ENCODE results near the gene KLHL36. TPM values are rescaled to one million over a fixed set of nuclear protein-coding genes. Genes with fewer than 3 reads are reported as not detected.

The KLHL36 gene
- total RNA-seq, 2 donors from 2014 or later, result 44.2 to 59.2 TPM

- H3K36me3 ChIP-seq (ENCODE audit: control insufficient read depth, insufficient read depth, low read length), result peaks cover 36% of the 10 kb centered on the region
Observed at GRCh38 chr16:84665843-84666242, 17.5 kb downstream of the KLHL36 start.

GRCh38 chr16:84667600-84668309 is 19.4 kb downstream of the KLHL36 start:
- Mint-ChIP-seq H3K27me3 (ENCODE audit: insufficient read depth) (no peaks in the 10 kb centered on the region), H3K27ac (no peak overlapping the region), H3K9me3 (no peaks in the 10 kb centered on the region), H3K4me1 (peaks cover 19% of the 10 kb centered on the region), H3K4me3 (no peak overlapping the region), H3K36me3 (ENCODE audit: low read depth) (peaks cover 18% of the 10 kb centered on the region)
- WGBS, 2 experiments (ENCODE audit: insufficient coverage in 1 of 2, insufficient read length in 1 of 2), result 88% methylated on average over 14 to 16 of the region's 16 CpGs
- no peaks in the 10 kb centered on the region for H3K27me3 ChIP-seq (ENCODE audit: control insufficient read depth, insufficient read depth, low read length, poor library complexity, severe bottlenecking)
- H3K9me3 ChIP-seq (ENCODE audit: control insufficient read depth, low read length), result no peaks in the 10 kb centered on the region
- peaks cover 22% of the 10 kb centered on the region for H3K36me3 ChIP-seq (ENCODE audit: control insufficient read depth, insufficient read depth, low read length)
- no peaks in the 10 kb centered on the region for H3K4me1 ChIP-seq (ENCODE audit: control insufficient read depth, insufficient read depth, low read length)
- H3K27ac ChIP-seq (ENCODE audit: low read depth, low read length), result no peak overlapping the region
- TF ChIP-seq CTCF (conservative IDR thresholded peaks at IDR 0.05), result no peak
- DNase-seq, result peak; percentile 64
- no peak overlapping the region for H3K9ac ChIP-seq (ENCODE audit: extremely low read depth, low read length, poor library complexity, severe bottlenecking)
- H3K4me3 ChIP-seq (ENCODE audit: low read length), result no peak overlapping the region

More at GRCh38 chr16:84665843-84666242, 17.5 kb downstream of the KLHL36 start:
- Mint-ChIP-seq H3K4me3 (no peak overlapping the region), H3K27me3 (ENCODE audit: insufficient read depth) (no peaks in the 10 kb centered on the region), H3K36me3 (ENCODE audit: low read depth) (peaks cover 36% of the 10 kb centered on the region), H3K4me1 (peaks cover 19% of the 10 kb centered on the region), H3K27ac (no peak overlapping the region), H3K9me3 (no peaks in the 10 kb centered on the region)
- Histone ChIP-seq H3K9ac (ENCODE audit: extremely low read depth, low read length, poor library complexity, severe bottlenecking) (no peak overlapping the region), H3K4me3 (ENCODE audit: low read length) (no peak overlapping the region), H3K27ac (ENCODE audit: low read depth, low read length) (no peak overlapping the region), H3K9me3 (ENCODE audit: control insufficient read depth, low read length) (no peaks in the 10 kb centered on the region), H3K27me3 (ENCODE audit: control insufficient read depth, insufficient read depth, low read length, poor library complexity, severe bottlenecking) (no peaks in the 10 kb centered on the region), H3K4me1 (ENCODE audit: control insufficient read depth, insufficient read depth, low read length) (no peaks in the 10 kb centered on the region)
- DNase-seq, result no peak
- WGBS, 2 experiments (ENCODE audit: insufficient coverage in 1 of 2, insufficient read length in 1 of 2), result 93 to 100% methylated on average over 5 to 7 of the region's 7 CpGs
- no peak for TF ChIP-seq CTCF (conservative IDR thresholded peaks at IDR 0.05)

GRCh38 chr16:84670063-84670462 is 21.8 kb downstream of the KLHL36 start:
- Mint-ChIP-seq H3K36me3 (ENCODE audit: low read depth) (peaks cover 2% of the 10 kb centered on the region), H3K27ac (no peak overlapping the region), H3K9me3 (no peaks in the 10 kb centered on the region), H3K4me1 (peaks cover 19% of the 10 kb centered on the region), H3K27me3 (ENCODE audit: insufficient read depth) (no peaks in the 10 kb centered on the region), H3K4me3 (no peak overlapping the region)
- Histone ChIP-seq H3K4me3 (ENCODE audit: low read length) (no peak overlapping the region), H3K4me1 (ENCODE audit: control insufficient read depth, insufficient read depth, low read length) (no peaks in the 10 kb centered on the region), H3K27me3 (ENCODE audit: control insufficient read depth, insufficient read depth, low read length, poor library complexity, severe bottlenecking) (no peaks in the 10 kb centered on the region), H3K36me3 (ENCODE audit: control insufficient read depth, insufficient read depth, low read length) (peaks cover 3% of the 10 kb centered on the region), H3K27ac (ENCODE audit: low read depth, low read length) (no peak overlapping the region), H3K9me3 (ENCODE audit: control insufficient read depth, low read length) (no peaks in the 10 kb centered on the region), H3K9ac (ENCODE audit: extremely low read depth, low read length, poor library complexity, severe bottlenecking) (no peak overlapping the region)
- TF ChIP-seq CTCF (conservative IDR thresholded peaks at IDR 0.05), result no peak
- DNase-seq, result no peak
- 91 to 94% methylated on average over 6 to 12 of the region's 12 CpGs for WGBS, 2 experiments (ENCODE audit: insufficient coverage in 1 of 2, insufficient read length in 1 of 2)

Data from endodermal cell (in vitro differentiated cells).